HuH-7 (cell line): ENCODE results near the gene TJAP1.
"Not testable (repeated sequence)": the region's sequence is repeated elsewhere in the genome, so short reads cannot be mapped to it uniquely, and the experiment has no call there.

Experiments
- DNase-seq: peaks from one replicate; pipeline ENCODE4 v3.0.0; 2011; ENCODE audit warnings: low spot score

The TJAP1 gene

DNA sequence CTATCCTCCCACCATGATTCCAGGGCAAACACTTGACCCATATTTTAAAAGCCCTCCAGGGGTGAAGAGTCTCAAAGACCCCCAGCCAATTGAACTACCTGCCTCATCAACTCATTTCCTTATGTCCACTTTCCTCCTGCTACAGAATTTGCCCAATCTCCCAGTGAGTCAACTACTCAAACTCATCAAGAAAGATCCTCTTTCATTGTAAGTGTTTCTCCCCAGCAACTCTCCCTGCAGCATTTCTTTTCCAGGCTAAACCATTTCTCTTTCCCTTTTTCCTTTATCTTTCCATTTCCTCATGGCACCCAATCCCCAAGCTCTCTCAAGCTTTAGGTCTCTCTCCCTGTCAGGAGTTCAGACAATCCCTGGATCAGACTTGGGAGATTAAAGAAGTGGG is 23.5 kb upstream of the TJAP1 start:
- no peak for DNase-seq

DNA sequence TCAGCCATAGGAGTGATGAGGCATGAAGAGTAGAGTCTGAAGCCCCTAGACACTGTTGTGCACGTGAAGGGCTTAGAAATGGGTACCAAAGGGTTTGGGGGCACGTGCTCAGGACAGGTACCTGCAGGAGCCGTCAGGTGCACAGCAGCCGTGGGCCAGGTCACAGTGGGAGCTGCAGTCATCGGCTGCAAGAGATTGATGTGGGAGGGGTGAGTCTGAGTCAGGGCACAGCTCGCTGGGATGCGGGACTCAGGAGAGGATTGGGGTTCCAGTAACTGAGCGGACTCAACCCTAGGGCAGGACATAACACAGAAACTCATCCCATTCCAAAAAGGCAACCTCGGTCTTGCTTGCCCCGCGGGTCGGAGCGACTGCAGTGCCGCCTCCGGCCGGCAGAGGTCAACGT is 23.1 kb upstream of the TJAP1 start:
- DNase-seq = no peak

DNA sequence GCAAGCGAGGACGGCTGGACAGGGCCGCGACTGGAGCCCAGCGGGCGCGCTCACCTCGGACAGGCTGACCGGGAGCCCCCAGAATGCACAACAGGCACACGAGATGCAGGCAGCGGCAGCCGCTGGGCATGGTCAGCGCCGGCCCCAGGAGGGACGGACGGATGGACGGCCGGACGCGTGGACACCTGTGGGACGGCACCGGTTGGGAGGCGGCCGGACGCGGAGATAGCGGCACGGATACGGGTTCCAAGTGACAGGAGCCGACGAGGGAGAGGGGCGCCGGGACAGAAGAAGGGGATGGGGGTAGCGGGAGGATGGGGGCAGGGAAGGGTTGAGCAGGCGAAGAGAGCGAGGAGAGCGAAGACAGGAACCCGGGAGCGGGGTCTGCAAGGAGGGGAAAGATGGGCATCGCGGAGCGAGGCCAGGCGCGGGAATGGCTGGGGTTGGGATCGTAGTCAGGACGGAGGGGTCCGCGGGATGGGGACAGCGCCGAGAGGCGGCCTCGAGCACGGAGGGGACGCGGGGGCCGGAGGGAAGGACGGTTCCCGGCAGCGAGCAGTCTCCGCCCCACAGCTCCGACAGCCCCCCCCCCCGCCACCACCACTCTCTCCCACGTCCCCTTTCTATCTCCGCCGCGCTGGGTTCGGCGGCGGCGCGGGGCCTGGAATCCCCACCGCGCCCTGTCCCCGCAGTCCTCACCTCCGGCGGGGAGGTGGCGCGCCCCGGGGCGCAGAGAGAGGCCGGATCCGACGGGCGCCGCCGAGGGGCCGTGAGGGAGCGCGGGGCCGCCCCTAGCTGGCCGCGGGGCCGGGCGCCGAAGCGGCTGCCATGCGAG is 22.5 kb upstream of the TJAP1 start:
- peak; percentile 86 for DNase-seq

DNA sequence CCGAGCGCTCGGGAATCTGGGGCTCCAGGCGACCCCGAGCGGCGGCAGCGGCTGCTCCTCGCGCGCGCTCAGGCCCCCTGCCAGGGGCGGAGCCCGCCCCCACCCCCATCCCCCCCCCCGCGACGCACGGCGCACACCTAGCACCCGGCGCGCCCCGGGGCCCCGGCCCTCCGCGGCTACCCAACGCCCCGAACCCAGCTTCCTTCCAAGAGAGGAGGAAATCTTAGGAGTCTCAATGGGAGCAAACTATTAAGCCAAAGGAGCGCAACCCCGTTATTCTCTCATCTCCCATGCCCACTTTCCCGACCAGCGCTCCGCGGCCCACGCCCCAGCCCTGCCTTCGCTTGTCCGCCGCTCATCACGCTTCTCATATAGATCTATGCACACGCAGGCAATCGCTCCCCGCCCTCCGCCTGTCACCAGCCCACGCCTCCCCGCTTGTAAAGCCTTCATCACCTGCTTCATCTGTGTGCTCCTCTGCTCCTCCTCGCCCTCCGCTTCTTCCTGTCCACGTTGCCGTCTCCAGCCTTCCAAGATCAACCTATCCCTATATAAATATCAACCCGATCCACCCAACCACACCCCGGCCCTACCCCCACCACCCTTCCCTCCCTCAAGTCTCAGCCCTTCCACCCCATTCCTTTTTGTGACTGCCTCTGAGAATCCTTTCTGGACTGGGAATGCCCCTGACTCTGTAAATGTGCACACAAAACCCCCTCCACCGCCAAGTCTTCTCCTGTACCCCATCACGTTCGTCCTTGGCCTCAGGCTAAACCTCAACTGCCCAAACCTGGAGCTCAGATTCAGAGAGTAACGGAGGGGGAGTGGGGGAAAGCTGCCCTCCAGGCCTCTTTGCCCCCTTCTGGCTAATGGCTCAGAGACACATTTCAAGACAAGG is 21.6 kb upstream of the TJAP1 start, which contains the start of gene DLK2:
DLK2 (minus strand) TSS at position 18 of the 898 bp plus-strand sequence. CDS start 723 bp downstream, outside the sequence.
- DNase-seq = peak; percentile 57

DNA sequence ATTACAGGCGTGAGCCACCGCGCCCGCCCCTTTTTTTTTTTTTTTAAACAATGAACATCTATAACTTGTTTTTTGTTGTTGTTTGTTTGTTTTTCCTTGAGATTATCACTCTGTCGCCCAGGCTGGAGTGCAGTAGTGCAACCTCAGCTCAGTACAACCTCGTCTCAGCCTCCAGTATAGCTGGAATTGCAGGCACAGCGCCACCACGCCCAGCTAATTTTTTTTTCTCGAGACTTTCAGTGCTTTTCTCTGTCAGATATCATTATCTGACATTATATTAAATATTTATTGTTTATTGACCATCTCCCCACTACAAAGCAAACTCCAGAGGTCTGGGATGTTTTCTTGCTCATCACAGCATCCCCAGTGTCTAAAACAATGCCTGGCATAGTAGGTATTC is 19.7 kb upstream of the TJAP1 start:
- no peak for DNase-seq

DNA sequence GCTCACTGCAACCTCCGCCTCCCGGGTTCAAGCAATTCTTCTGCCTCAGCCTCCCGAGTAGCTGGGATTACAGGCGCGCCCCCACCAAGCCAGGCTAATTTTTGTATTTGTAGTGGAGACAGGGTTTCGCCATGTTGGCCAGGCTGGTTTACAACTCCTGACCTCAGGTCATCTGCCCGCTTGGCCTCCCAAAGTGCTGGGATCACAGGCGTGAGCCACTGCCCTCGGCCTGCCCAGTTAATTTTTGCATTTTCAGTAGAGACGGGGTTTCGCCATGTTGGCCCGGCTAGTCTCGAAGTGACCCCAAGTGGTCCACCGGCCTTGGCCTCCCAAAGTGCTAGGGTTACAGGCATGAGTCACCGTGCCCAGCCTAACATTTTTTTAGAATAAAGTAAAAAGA is 19.2 kb upstream of the TJAP1 start:
- DNase-seq = not testable (repeated sequence)

DNA sequence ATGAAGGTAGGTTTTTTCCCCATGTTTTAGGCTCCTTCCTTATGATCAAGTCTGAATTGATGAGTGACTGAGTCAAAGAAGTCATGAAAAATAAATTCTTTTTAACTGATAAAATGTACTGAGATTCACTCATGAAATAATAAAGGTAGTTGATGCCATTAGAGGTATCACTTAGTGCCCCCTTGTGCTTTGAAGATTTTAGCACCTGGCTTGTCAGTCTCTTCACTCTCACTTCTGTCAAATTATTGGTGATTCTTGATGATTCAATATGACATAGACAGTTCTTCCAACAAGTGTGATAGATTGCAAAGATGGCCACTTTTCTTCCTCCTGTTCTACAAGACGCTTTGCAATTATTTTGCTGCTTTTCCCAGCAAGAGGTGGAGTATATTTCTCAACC is 17.8 kb upstream of the TJAP1 start:
- no peak for DNase-seq

DNA sequence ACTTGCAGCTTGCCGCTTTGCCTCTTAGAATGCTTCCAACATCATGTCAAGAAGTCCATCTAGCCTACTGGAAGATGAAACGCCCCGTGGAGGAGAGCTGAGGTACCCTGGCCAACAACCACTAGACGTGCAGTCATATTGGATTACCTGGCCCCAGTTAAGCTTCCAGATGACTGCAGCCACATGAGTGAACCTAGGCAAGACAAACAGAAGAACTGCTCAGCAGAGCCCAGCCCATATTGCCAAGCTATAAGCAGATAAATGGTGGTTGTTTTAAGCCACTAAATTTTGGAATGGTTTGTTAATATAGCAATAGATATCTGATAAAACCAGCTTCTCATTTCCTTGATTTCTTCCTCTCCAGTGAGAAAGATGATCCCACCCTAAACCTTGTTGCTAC is 17.3 kb upstream of the TJAP1 start:
- DNase-seq = no peak

DNA sequence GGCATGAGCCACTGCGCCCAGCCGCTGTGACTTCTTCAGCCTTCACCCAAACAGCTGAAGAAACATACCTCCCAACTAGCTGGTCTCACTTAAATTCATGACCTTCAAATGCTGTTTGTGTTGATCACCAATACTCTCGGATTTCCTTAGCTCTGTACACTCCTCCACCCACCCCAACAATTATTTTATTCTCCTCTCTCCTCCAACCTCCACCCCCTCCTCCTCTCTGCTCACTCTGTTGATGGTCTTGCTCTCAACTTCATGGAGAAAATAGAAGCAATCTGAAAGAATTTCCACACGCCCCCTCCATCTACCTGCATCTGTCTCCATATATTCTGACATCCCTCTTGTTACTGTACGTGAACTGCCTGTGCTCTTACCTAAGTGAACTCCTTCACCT is 15.4 kb upstream of the TJAP1 start:
- DNase-seq = no peak

DNA sequence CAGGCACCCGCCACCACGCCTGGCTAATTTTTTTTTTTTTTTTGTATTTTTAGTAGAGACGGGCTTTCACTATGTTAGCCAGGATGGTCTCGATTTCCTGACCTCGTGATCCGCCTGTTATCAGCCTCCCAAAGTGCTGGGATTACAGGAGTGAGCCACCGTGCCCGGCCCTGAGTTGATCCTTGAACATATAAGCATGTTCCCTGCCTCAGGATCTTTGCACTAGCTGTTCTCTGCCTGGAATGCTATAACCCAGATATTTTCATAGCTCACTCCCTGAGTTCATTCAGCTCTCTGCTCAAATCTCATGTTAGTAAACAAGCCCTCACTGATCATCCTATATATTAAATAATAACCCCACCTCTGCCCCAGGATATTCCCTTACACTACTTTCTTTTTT is 13.0 kb upstream of the TJAP1 start:
- no peak for DNase-seq

DNA sequence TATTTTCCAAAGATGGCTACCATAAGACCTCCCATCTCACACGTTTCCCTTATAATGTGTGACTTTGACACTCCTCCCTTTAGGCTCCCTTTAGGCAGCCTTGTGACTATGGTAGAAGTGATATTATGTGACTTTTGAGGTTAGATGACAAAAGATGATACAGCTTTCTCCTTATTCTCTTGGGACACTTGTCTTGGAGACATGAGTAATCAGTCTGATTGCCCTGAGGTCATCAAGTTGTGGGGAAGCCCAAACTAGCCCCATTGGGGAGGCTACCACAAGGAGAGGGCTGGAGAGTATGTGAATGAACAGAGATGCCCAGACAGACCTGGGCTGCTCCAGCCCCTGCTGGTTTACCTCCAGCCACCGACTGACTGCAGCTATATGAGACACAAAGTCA is 11.4 kb upstream of the TJAP1 start:
- DNase-seq = no peak

DNA sequence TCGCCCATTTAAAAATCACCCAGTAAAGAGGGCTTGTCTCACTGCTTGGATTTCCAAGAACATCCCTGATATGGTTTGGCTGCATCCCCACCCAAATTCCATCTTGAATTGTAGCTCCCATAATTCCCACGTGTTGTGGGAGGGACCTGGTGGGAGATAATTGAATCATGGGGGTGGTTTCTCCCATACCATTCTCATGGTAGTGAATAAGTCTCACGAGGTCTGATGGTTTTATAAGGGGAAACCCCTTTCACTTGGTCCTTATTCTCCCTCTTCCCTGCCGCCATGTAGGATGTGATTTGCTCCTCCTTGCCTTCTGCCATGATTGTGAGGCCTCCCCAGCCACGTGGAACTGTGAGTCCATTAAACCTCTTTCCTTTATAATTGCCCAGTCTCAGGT is 10.1 kb upstream of the TJAP1 start:
- not testable (repeated sequence) for DNase-seq

DNA sequence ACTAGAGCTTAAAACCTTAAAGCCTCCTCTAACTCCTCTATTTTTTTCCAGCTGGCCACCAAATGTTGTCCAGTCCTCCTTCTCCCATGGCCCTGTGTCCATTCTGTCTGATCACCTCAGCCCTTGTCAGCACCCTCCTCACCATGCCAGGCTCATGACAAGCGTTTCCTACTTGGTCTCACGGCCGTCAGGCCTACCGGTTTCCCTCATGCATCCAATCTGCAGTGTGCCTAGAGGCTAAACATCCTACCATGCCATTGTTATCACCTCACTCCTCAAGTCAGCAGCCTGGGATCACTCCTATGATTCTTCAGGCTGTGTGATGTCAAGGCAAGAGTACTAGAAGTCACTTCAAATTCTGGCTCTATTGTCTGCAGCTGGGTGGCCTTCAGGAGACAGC is 9.6 kb upstream of the TJAP1 start:
- no peak for DNase-seq

DNA sequence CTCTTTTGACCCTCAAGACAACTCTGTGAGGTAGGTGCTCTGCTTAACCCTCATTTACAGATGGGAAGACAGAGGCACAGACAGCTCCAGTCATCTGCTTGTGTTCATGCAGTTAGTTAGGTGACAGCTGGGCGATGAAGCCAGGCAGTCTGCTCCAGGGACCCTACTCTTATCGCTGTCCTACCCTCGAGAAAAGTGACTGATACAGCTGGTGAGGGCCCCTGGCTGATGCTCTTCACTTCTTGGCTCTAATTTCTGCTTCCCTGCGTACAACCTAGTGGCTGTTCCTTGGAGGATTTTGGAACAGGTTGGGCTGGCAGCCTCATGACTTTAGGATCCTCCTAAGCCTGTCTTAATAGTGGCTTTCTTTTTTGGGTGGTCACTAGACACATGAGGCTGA is 9.1 kb upstream of the TJAP1 start:
- no peak for DNase-seq

DNA sequence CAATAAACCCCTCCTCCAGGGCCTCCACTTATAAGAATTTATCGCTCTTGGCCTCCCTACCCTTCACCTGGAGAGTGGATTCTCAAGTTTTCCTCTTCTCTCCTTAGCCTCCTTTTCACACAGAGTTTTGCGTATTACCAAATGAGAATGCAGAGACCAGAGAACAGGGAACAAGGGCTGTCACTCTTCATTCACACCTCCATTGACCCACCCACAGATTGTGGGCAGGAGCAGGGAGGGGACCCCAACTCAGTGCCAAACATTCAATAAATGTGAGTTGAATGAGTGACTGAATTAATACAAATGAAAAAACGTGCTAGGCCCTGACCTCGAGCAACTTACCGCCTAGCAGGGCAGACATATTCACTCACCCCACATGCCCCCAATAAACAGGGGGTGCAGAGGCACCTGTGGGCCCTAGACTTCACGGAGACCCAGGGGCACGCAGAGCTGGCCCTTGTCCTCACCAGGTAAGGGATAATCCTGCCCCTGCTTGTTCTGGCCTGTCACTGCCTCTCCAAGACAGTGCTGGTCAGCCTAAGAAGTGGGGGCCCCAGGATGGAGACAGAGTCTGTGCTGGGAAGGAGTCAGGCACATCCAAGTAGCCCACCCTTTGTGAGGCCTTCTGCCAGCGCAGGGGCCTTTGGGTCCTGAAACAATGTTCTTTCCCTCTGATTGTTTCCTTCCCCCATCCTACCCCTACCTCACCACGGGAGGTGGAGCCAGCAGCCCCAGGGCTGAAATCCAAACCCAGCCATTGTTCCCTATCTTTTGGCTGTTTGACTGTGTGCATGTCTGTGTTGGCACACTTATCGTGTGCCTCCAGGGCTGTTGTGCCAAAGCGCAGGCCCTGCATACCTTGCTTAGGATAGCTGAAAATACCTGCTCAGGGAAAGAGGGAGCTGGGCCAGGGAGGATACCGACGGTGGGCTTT is 8.4 kb upstream of the TJAP1 start:
- DNase-seq = no peak

DNA sequence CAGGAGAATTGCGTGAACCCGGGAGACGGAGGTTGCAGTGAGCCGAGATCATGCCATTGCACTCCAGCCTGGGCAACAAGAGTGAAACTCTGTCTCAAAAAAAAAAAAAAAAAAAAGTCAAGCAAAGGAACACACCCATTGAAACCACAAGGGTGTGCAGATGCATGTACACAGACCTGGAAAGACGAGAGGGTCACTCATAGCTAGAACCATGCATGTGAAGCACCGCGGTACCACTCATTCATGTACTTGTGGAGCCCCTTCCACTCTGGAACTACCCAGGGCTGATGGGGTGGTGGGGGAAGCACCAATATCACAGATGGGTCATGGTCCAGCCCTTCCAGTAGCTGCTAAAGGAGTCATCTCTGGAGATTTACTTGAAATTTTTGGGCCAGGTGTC is 7.4 kb upstream of the TJAP1 start:
- DNase-seq = no peak

DNA sequence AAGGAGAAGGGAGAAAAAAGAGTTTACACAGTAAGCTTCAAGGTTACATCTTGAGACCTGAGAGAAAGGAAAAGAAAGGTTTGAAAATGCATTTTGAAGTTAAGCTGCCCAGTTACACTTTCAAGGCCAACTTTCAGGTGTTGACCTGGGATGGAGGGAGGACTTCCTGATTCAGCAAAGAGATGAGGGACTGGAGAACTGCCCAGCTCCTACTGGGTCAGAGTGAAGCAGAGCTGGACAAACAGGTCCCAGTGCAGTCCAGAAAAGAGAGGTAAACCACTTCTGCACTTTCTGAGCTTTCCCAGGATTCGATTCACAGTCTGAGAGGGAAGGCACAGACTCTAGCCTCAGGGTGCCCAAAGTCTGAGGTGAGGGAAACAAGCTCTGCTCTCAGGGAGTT is 6.0 kb upstream of the TJAP1 start:
- DNase-seq = no peak

DNA sequence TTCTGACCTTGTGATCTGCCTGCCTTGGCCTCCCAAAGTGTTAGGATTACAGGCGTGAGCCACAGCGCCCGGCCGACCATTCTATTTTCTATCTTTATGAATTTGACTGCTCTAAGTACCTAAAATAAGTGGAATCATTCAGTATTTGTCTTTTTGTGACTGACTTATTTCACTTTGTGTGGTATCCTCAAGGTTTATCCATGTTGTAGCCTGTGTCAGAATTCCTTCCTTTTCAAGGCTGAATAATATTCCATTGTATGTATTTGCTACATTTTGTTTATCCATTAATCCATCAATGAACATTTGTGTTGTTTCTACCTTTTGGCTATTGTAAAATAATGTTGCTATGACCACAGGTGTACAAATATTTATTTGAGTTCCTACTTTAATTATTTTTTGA is 4.9 kb upstream of the TJAP1 start:
- DNase-seq = no peak

DNA sequence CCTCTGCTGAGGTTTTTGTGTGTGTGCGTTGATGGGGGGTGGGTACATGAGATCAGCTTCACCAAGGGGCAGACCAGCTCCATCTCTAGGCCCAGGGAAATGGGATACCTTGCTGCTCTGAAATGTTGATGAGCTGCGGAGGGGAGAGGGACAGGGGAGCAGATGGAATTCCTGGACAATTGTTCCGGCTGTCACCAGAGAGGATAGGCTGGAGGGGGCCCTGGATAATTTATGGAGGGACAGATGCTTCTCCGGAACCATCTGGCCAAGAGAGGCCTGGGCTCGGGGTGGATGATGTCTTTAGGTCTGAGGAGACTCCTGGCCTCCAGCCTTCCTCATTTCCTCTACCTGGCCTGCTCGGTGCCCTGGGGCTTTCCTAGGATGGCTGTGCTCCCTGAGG is 1.9 kb upstream of the TJAP1 start:
- no peak for DNase-seq

DNA sequence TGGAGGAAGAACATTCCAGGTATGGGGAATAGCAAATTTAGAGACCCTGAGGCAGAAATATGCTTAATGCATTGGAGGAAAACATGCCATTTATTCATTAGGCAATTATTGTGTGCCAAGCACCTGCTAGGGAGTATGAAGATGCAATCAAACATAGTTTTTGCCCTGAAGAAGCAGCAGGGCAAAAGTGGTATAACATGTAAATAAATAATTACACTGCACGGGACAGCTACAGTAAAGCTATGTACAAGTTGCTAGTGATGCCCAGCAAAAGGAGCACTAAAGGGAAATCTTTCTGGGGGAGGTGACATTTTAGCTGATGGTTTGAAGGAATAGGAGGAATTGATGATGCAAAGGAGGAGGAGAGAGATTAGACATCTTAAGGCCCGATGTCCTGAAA is 624 bp upstream of the TJAP1 start:
- DNase-seq = no peak

DNA sequence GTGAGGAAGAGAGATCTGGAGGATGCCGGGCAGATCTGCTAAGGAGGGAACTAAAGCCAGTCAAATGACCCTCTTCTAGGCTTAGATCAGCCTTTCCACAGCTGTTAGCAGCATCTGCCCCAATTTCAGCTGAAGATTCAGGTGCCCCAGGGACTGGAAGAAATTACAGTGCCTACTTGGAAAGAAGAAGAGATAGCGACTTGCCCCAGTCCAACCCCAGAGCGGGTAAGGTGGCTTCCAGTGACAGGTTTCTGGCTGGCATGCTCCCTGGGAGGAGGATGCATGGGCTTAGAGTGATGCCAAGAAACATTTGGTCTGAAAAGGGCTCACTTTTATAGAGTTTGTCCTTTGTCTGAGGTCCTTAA is 620 bp downstream of the TJAP1 start:
- no peak for DNase-seq

DNA sequence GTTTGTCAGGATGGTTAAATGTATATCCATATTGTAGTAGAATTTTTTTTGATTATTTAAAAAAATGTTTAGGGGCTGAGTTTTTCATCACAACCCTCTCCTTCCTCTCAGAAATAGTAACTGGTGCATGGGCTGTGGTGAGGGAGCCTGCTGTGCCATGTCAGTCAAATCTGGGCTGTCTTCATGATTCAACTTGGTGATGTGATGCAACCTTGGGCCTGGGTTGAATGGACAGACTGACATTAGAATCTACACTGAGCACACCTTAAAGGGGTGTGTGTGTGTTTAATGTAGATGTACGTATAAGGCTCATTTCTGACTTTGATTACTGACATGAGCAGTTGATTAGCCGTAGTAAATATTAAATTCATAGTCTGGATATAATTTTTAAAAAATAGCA is 3.7 kb downstream of the TJAP1 start:
- no peak for DNase-seq
